T1000 (cell line): ENCODE data around the gene APOL6.
"Not testable (repeated sequence)": the region's sequence is repeated elsewhere in the genome, so short reads cannot be mapped to it uniquely, and the experiment has no call there.

Experiments used
- DNase-seq: peaks from one replicate; lab custom pipeline; 2025; ENCODE audit warnings: mixed read lengths; lab: John Stamatoyannopoulos, UW

APOL6 gene

GRCh38 chr22:35677460-35678187 lies 29.4 kb downstream of the APOL6 start:
- no peak for DNase-seq

- DNase-seq, result no peak
Observed at GRCh38 chr22:35678836-35679235, 30.6 kb downstream of the APOL6 start.

GRCh38 chr22:35679492-35679891 lies 31.2 kb downstream of the APOL6 start:
- not testable (repeated sequence) for DNase-seq

GRCh38 chr22:35681454-35682052 lies 33.3 kb downstream of the APOL6 start:
- DNase-seq, result no peak

- DNase-seq, result no peak
Observed at GRCh38 chr22:35683560-35683959, 35.3 kb downstream of the APOL6 start.

GRCh38 chr22:35684270-35684700 lies 36.0 kb downstream of the APOL6 start:
- DNase-seq, result no peak

GRCh38 chr22:35684732-35685131 lies 36.5 kb downstream of the APOL6 start:
- DNase-seq, result no peak

GRCh38 chr22:35685731-35686130 lies 37.5 kb downstream of the APOL6 start:
- no peak for DNase-seq

- no peak for DNase-seq
Observed at GRCh38 chr22:35686298-35686697, 38.1 kb downstream of the APOL6 start.

GRCh38 chr22:35687461-35687860 lies 39.2 kb downstream of the APOL6 start:
- DNase-seq, result no peak

GRCh38 chr22:35688913-35689675 lies 40.8 kb downstream of the APOL6 start:
- no peak for DNase-seq

GRCh38 chr22:35690001-35690400 lies 41.8 kb downstream of the APOL6 start:
- no peak for DNase-seq

GRCh38 chr22:35695202-35695601 lies 47.0 kb downstream of the APOL6 start:
- no peak for DNase-seq

GRCh38 chr22:35697142-35697541 lies 48.9 kb downstream of the APOL6 start:
- DNase-seq, result no peak

- DNase-seq, result not testable (repeated sequence)
Observed at GRCh38 chr22:35699852-35700251, 51.6 kb downstream of the APOL6 start.

- DNase-seq, result no peak
Observed at GRCh38 chr22:35703861-35704584, 55.8 kb downstream of the APOL6 start.

- no peak for DNase-seq
Observed at GRCh38 chr22:35705141-35705540, 56.9 kb downstream of the APOL6 start.

- no peak for DNase-seq
Observed at GRCh38 chr22:35708453-35708852, 60.2 kb downstream of the APOL6 start.

GRCh38 chr22:35708917-35709316 lies 60.7 kb downstream of the APOL6 start:
- no peak for DNase-seq

- no peak for DNase-seq
Observed at GRCh38 chr22:35711336-35711735, 63.1 kb downstream of the APOL6 start.

GRCh38 chr22:35712672-35713071 lies 64.4 kb downstream of the APOL6 start:
- no peak for DNase-seq

GRCh38 chr22:35717572-35717971 lies 69.3 kb downstream of the APOL6 start, which contains the start of gene APOL5:
Gene APOL5, plus strand, starts transcription at chr22:35717872. Its CDS starts 0 bp downstream, at chr22:35717872.
- DNase-seq, result no peak
